GM15510 (cell line): ENCODE results near the gene PGAM2.

Source experiments
- POLR2A ChIP-seq: IDR thresholded peaks from 3 replicates; pipeline ENCODE4 v1.6.1; 2011; ENCODE audit warnings: borderline replicate concordance; ENCODE audit not compliant: insufficient read length; ENCODE audit errors: extremely low read depth

Gene PGAM2

DNA sequence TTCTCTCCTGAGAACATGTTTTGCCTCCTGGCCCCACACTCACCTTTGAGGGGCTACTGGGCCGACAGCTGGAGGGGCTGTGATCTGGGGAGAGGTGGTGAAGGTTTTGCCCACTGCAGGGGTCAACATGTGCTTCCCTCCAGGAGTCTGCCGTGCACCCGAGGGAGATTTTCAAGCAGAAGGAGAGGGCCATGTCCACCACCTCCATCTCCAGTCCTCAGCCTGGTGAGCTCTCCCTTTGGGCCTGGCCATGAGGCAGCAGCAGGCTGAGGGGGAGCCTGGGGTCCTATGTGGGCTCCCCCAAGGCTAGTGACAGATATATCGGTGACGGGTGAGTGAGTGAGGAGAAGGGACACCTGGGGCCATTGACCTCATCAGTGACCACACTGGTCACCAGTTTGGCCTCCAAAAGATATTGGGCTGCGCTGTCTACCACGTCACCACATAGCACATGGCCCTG is 6.6 kb downstream of the PGAM2 start:
- no peak for TF ChIP-seq POLR2A

DNA sequence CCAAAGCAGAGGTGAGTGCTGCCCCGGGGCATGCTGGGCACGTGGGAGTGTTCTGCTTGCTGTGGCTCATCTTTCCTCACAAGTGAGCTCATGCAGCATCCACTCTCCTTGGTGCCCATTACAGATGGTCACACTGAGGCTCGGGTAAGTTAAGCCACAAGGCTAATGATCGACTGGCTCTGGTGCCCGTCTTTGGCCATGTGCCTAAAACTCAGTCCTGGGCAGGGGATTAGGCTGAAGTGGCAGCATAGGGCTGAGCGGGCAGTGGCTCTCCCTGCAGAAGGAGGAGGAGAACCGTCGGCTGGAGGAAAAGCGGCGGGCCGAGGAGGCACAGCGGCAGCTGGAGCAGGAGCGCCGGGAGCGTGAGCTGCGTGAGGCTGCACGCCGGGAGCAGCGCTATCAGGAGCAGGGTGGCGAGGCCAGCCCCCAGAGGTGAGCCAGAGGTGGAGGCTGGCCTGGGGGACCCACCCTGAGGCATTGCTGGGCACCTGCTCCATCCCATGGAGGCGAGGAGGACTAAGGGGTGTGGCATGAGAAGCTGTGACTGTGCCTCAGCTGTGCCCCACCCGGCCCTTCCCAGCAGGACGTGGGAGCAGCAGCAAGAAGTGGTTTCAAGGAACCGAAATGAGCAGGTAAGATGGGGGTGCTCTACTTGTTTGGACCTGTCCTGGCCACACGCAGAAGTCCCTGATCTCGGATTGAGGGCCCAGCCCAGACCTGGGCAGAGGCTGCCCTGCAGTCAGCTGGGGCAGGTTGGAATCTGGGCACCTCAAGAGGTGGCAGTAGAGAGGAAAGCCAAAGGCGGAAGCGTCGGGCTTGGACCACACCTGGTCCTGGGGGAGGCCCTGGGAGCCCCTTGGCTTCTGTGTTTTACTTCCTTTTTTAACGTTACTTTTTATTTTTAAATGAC is 7.3 kb downstream of the PGAM2 start:
- TF ChIP-seq POLR2A: no peak

- no peak for TF ChIP-seq POLR2A
These were observed 8.1 kb downstream of the PGAM2 start for GRCh38 chr7:44057181-44057848.

- TF ChIP-seq POLR2A: no peak
These were observed 8.7 kb downstream of the PGAM2 start for GRCh38 chr7:44056681-44057080.

- TF ChIP-seq POLR2A: no peak
These were observed 12.5 kb downstream of the PGAM2 start for GRCh38 chr7:44052771-44053365.

DNA sequence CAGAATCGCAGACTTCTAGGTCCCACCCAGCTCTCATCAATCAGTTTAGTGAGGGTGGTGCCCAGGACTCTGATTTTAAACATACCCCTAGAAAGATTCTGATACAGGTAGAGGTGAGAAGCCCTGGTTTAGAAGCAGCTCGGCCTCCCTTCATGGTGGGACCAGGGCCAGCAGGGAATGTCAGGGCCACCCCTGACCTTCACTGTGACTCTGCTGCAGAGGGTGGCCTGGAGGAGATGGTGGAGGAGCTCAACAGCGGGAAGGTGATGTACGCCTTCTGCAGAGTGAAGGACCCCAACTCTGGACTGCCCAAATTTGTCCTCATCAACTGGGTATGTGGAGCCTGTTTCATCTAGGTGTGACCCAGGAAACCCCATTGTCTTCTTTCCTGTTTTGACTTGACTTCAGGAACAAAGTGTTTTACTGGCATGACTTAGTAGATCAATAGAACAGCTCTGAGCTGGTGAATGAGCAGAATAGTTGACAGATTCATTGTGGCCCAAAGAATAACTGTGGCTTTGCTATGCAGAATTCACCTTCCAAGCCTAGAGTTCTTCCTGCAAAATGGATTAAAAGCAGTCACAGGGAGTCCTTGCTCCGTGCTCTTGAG is 13.7 kb downstream of the PGAM2 start:
- no peak for TF ChIP-seq POLR2A

GRCh38 chr7:44050915-44051560 is 14.3 kb downstream of the PGAM2 start:
- TF ChIP-seq POLR2A: no peak

GRCh38 chr7:44050121-44050914 is 15.0 kb downstream of the PGAM2 start:
- TF ChIP-seq POLR2A: no peak

DNA sequence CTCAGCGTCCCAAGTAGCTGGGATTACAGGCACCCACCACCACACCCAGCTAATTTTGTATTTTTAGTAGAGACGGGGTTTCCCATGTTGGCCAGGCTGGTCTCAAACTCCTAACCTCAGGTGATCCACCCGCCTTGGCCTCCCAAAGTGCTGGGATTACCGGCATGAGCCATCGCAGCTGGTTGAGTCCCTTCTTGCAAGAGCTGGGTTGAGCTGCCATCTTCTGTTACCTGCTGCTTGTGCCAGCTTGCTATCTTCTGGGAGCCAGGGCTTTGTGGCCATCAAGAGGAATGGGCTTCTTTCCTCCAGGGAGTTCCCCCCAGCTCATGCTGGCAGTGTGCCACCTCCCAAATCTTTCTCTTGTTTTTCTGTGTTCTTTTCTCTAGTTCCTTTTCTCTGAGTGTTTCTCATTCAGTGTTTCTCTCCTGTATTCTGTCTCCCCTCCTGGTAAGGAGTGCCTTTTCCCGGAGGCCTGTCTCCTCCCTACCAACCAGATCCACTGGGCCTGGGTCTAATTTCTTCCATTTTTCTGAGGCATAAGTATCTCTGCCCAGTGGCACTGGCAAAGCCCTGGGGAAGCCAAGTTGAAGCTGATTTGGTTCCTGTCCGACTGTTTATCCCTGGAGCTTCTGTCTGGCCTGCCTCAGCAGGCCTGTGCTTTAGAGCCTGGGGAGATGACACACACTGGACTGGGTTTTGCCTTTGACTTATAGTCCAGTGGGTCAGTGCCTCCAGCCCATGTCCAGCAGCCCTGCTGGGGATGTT is 17.2 kb downstream of the PGAM2 start:
- no peak for TF ChIP-seq POLR2A

GRCh38 chr7:44046321-44047061 is 18.9 kb downstream of the PGAM2 start:
- TF ChIP-seq POLR2A: no peak

DNA sequence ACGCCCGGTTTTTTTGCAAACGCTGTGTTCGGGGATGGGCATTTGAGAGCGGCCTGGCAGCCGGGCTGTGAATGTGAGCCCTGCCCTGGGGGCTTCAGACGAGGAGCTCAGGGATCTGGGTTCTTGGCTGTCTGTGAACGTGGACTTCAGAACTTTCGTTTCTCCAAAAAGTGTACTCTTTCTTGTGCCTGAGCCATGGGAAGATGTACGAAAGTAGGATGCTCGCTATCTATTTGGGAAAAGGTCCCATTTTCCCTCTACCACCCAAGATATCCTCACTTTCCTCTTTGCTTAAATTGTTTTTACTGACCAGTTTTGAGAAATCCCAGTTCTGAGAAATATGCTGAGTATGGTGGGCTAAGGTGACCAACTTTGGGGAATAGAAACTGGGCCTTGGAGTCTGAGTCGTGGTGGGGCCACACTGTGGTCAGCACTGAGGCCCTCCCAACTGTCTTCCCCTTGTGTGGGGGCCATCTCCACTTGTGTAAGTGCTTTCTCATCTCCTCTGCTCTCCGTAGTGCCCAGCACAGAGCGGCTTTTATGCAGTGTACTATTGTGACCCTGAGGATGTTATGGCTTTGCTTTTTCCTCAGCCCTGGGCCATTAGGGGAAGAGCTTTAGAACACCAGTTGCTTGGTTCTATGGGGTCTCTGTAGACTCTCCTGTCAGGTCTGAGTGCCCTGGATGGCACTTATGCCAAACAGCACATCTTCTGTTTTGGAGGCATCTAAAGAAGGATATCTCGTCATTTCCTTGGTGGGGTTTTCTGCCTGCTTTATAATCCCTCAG is 19.9 kb downstream of the PGAM2 start:
- no peak for TF ChIP-seq POLR2A
